ENCODE data around the gene OTULINL.

The OTULINL gene

GRCh38 chr5:14556015-14556414 is 25.6 kb upstream of the OTULINL start (continued):
- TF ChIP-seq ZNF518A (tag by site-specific recombination; conservative IDR thresholded peaks at IDR 0.05; ENCODE audit: low read depth), result no peak

- Histone ChIP-seq H3K4me3 (ENCODE audit: low read depth, low read length) (no peak overlapping the region), H3K9me3 (ENCODE audit: control insufficient read depth, insufficient read depth, low read depth, low read length) (no peaks in the 10 kb centered on the region), H3K36me3 (ENCODE audit: control insufficient read depth in 2 of 2, insufficient read depth in 1 of 2, low read length in 2 of 2) (no peaks in the 10 kb centered on the region), H3K27ac (ENCODE audit: extremely low read depth, low read depth, low read length) (no peak overlapping the region), H3K4me1 (ENCODE audit: control insufficient read depth, insufficient read depth, low read length) (no peaks in the 10 kb centered on the region)
- ChIA-PET CTCF (no interaction called here), POLR2A (no interaction called here)
- TF ChIP-seq RBAK (tag by site-specific recombination; IDR thresholded peaks at IDR 0.05), result no peak
- TF ChIP-seq ZNF221 (tag by site-specific recombination; IDR thresholded peaks at IDR 0.05; ENCODE audit: borderline replicate concordance), result no peak
- TF ChIP-seq SP2 (tag by site-specific recombination; IDR thresholded peaks at IDR 0.05), result no peak
- TF ChIP-seq ZNF843 (tag by site-specific recombination; IDR thresholded peaks at IDR 0.05), result no peak
- TF ChIP-seq ZNF664 (tag by site-specific recombination; IDR thresholded peaks at IDR 0.05), result no peak
Observed at GRCh38 chr5:14557203-14557770, 24.3 kb upstream of the OTULINL start.

GRCh38 chr5:14557791-14558415 is 23.7 kb upstream of the OTULINL start:
- TF ChIP-seq PBX3 (CRISPR knock-in tag; IDR thresholded peaks at IDR 0.05), result no peak
- no peak for TF ChIP-seq ZNF654 (tag by site-specific recombination; IDR thresholded peaks at IDR 0.05; ENCODE audit: low read depth)
- no peak for TF ChIP-seq ZNF560 (tag by site-specific recombination; IDR thresholded peaks at IDR 0.05; ENCODE audit: borderline replicate concordance)
- no peak for TF ChIP-seq ZNF843 (tag by site-specific recombination; IDR thresholded peaks at IDR 0.05)
- no peak for TF ChIP-seq WT1 (tag by site-specific recombination; IDR thresholded peaks at IDR 0.05)
- TF ChIP-seq YY1 (tag by site-specific recombination; IDR thresholded peaks at IDR 0.05), result no peak
- no peak for TF ChIP-seq ZNF148 (tag by site-specific recombination; IDR thresholded peaks at IDR 0.05; ENCODE audit: borderline replicate concordance)
- no peak for TF ChIP-seq OSR2 (tag by site-specific recombination; IDR thresholded peaks at IDR 0.05)
- no peak for TF ChIP-seq ZNF621 (tag by site-specific recombination; IDR thresholded peaks at IDR 0.05)
- no peak for TF ChIP-seq ZNF121 (tag by site-specific recombination; IDR thresholded peaks at IDR 0.05)
- TF ChIP-seq ZNF19 (tag by site-specific recombination; IDR thresholded peaks at IDR 0.05; ENCODE audit: low read depth), result no peak
- TF ChIP-seq PRDM1 (tag by site-specific recombination; IDR thresholded peaks at IDR 0.05), result no peak
- no peak for TF ChIP-seq ZNF664 (tag by site-specific recombination; IDR thresholded peaks at IDR 0.05)
- TF ChIP-seq ZNF707 (tag by site-specific recombination; IDR thresholded peaks at IDR 0.05), result no peak
- no peak for TF ChIP-seq ZNF223 (tag by site-specific recombination; IDR thresholded peaks at IDR 0.05)
- TF ChIP-seq HOXC10 (CRISPR knock-in tag; IDR thresholded peaks at IDR 0.05), result no peak
- no peak for TF ChIP-seq ZNF571 (tag by site-specific recombination; IDR thresholded peaks at IDR 0.05)
- TF ChIP-seq ATF2 (tag by site-specific recombination; IDR thresholded peaks at IDR 0.05; ENCODE audit: low read depth), result no peak
- no peaks in the 10 kb centered on the region for H3K36me3 ChIP-seq (ENCODE audit: control insufficient read depth in 2 of 2, insufficient read depth in 1 of 2, low read length in 2 of 2)
- no peak overlapping the region for H3K4me3 ChIP-seq (ENCODE audit: low read depth, low read length)
- no peaks in the 10 kb centered on the region for H3K4me1 ChIP-seq (ENCODE audit: control insufficient read depth, insufficient read depth, low read length)
- ChIA-PET POLR2A (no interaction called here), CTCF (interaction anchor here (0.9 kb wide), 1 partner anchor 91 kb away, joined by 3 read pairs; no protein-coding TSS in a partner anchor)
- H3K9me3 ChIP-seq (ENCODE audit: control insufficient read depth, insufficient read depth, low read depth, low read length), result no peaks in the 10 kb centered on the region
- H3K27ac ChIP-seq (ENCODE audit: extremely low read depth, low read depth, low read length), result no peak overlapping the region
